GM19043 (cell line): ENCODE measurements around the gene GGCX.
"Not testable (repeated sequence)": the region's sequence is repeated elsewhere in the genome, so short reads cannot be mapped to it uniquely, and the experiment has no call there.

ENCODE experiments used
- ATAC-seq: cut with Tn5 transposase; IDR thresholded peaks from one replicate; pipeline ENCODE4 v1.9.1; 2021; ENCODE audit warnings: low read depth; ENCODE audit not compliant: unreplicated experiment

Gene GGCX

GRCh38 chr2:85561280-85562212, at the start of gene GGCX:
Gene GGCX, minus strand, starts transcription at chr2:85561493. Its CDS starts 65 bp downstream, at chr2:85561428.
- peak; percentile 86 for ATAC-seq

GRCh38 chr2:85607268-85608215, 46.2 kb upstream of the GGCX start:
- ATAC-seq, result no peak

- ATAC-seq, result no peak
Observed at GRCh38 chr2:85606116-85606455, 44.8 kb upstream of the GGCX start.

GRCh38 chr2:85605406-85606115, 44.3 kb upstream of the GGCX start:
- ATAC-seq, result no peak

- ATAC-seq, result no peak
Observed at GRCh38 chr2:85604568-85605339, 43.5 kb upstream of the GGCX start.

- ATAC-seq, result not testable (repeated sequence)
Observed at GRCh38 chr2:85604133-85604444, 42.8 kb upstream of the GGCX start.

GRCh38 chr2:85602476-85603234, 41.4 kb upstream of the GGCX start, which contains the start of gene TMEM150A:
Gene TMEM150A, minus strand, starts transcription at chr2:85602698. Its CDS starts 750 bp downstream, at chr2:85601948.
- peak; percentile 96 for ATAC-seq

- peak; percentile 24 for ATAC-seq
Observed at GRCh38 chr2:85601771-85602475, 40.6 kb upstream of the GGCX start.

- no peak for ATAC-seq
Observed at GRCh38 chr2:85600951-85601770, 39.9 kb upstream of the GGCX start.

- ATAC-seq, result no peak
Observed at GRCh38 chr2:85600235-85600575, 38.9 kb upstream of the GGCX start.

- ATAC-seq, result no peak
Observed at GRCh38 chr2:85599468-85600234, 38.4 kb upstream of the GGCX start.

- ATAC-seq, result no peak
Observed at GRCh38 chr2:85598594-85599340, 37.5 kb upstream of the GGCX start.

GRCh38 chr2:85597241-85597640, 35.9 kb upstream of the GGCX start:
- ATAC-seq, result no peak

GRCh38 chr2:85596486-85597143, 35.3 kb upstream of the GGCX start:
- ATAC-seq, result no peak

GRCh38 chr2:85596026-85596333, 34.7 kb upstream of the GGCX start:
- ATAC-seq, result no peak
